GM19452 (cell line): ENCODE data around the gene POU3F4.

Experiments
- ATAC-seq: cut with Tn5 transposase; IDR thresholded peaks from one replicate; pipeline ENCODE4 v1.9.1; 2021; ENCODE audit not compliant: unreplicated experiment

The POU3F4 gene

GRCh38 chrX:83508006-83508405, at the start of gene POU3F4:
Gene POU3F4 (plus strand): TSS chrX:83508290. CDS start chrX:83508325, 35 bp downstream.
- ATAC-seq: no peak

- ATAC-seq: peak; percentile 70
Measured at GRCh38 chrX:83469551-83469950, 38.5 kb upstream of the POU3F4 start.

- ATAC-seq: no peak
Measured at GRCh38 chrX:83495898-83496297, 12.2 kb upstream of the POU3F4 start.

DNA sequence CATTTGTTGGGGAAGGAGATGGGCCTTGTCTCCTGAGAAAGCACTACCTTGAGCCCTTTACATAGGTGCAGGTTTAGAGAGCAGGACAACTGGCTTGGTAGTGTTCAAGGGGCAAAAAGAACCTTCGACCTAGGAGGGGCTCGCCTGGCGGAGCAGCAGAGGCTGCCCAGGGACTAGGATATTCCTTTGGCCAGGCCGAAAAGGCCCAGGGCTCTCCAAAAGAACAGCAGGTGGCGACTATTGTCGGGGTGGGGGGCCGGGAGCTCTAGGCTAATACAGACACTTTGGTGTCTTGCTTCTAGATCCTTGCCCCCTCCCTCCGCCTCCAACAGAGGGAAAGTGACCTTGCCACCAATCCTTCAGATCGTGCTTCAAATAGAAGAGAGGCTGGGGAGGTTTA, 7.1 kb upstream of the POU3F4 start:
- no peak for ATAC-seq

DNA sequence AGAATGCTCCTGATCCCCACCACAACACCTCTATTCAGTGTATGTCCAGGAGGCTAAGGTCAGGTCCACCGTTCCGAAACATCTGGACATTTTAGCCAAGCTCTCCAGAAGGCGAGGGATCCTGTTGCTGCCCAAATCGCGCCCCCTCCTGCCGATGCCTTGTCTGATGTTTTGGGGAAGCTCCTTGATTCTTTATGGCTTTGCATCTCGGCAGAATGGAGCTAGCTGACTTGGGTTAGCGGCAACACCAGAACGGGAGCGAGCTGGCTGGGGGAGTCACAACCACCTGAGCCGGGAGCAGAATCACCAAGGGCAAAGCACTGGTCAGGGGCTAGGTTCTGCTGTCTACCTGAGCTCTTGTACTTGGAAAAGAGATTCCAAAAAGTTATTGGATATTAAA, 6.6 kb upstream of the POU3F4 start:
- no peak for ATAC-seq

GRCh38 chrX:83504721-83505479, 3.2 kb upstream of the POU3F4 start:
- no peak for ATAC-seq

GRCh38 chrX:83508526-83509253, 600 bp downstream of the POU3F4 start:
- ATAC-seq: no peak

GRCh38 chrX:83509254-83509801, 1.2 kb downstream of the POU3F4 start:
- ATAC-seq: no peak

- no peak for ATAC-seq
Measured at GRCh38 chrX:83510510-83511062, 2.5 kb downstream of the POU3F4 start.

DNA sequence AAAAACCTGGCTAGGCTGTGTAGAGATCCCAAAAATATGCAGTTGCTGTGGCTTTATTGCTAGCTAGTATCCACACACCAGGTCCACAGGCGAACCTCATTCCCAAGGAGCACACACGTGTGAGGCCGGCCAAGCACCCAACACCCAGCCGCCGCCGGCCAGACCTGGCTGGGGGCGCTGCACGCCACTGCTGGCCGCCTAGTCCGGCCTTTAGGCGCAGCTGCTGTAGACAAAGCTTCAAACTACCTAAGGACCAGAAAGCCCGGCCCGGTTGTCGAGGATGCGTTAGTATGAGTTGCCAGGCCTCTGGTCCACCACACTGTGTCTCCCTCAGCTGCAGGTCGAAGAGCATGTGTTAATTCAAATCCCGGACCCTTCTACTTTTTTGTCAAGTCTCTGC, 3.1 kb downstream of the POU3F4 start:
- no peak for ATAC-seq

DNA sequence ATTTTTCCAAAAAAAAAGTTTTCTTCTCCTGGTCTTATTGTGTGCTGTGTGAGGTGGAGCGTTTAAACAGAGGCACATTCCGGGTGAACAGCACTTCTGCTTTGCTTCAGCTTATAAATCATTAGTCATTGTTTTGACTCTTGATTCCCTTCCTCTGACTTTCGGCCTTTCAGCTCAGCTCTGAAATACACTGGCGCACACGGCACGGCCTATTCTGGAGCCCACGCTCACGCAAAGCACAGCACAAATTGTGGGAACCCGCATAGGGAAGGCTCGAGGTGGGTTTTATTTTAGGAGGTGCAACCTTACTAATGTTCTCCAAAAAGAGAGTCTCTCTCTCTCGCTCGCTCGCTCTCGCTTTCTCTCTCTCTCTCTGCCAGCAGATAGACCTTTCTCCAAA, 4.0 kb downstream of the POU3F4 start:
- no peak for ATAC-seq

- ATAC-seq: no peak
Measured at GRCh38 chrX:83516597-83516996, 8.5 kb downstream of the POU3F4 start.

DNA sequence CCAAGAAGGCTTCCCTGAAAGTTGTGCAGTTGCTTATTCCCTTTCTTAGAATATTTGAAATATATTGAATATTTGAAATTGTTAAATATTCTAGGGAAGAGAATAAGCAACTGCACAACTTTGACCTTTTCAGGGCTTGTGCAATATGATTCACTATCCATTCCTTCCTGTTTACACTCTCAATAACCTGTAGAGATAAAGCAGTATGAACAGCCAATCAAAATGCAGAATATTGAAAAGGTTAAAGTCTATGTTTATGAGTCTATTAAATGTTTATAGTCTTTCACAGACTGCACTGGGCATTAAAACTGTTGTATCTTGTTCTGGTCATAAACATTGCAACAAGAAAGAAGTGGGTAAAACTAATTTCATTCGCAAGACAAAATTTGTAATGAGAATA, 13.8 kb downstream of the POU3F4 start:
- no peak for ATAC-seq

GRCh38 chrX:83529950-83530349, 21.9 kb downstream of the POU3F4 start:
- no peak for ATAC-seq

- peak; percentile 76 for ATAC-seq
Measured at GRCh38 chrX:83535417-83536196, 27.5 kb downstream of the POU3F4 start.
